Astrocyte (in vitro differentiated cells and primary cell): ENCODE measurements around the gene SHLD2.
"Not testable (repeated sequence)": the region's sequence is repeated elsewhere in the genome, so short reads cannot be mapped to it uniquely, and the experiment has no call there.

Experiments
- CTCF ChIP-seq: IDR thresholded peaks from 2 replicates; pipeline ENCODE4 v1.5.1; 2011; ENCODE audit warnings: low read depth, mild to moderate bottlenecking, inconsistent platforms, low read length, moderate library complexity; ENCODE audit not compliant: insufficient read depth
- EZH2 ChIP-seq: IDR thresholded peaks from 2 replicates; pipeline ENCODE4 v1.6.1; 2012; ENCODE audit warnings: mild to moderate bottlenecking, low read length, inconsistent platforms; ENCODE audit not compliant: insufficient read depth

- TF ChIP-seq CTCF, EZH2: not testable (repeated sequence)
Observed at GRCh38 chr10:87143109-87143418, 48.1 kb downstream of the SHLD2 start.
